Stomach (tissue), 9 donors: ENCODE data around the gene THADA. TPM values are rescaled to one million over a fixed set of nuclear protein-coding genes. Genes with fewer than 3 reads are reported as not detected.

ENCODE experiments used
- DNase-seq, 2 donors: peaks; one replicate each; pipeline versions ENCODE4 v3.0.0 to v3.0.0-alpha.2; 2013 to 2019
- H3K27ac ChIP-seq, 5 donors: fragments of 200-600 bp in 4 of 5; sonication (generic) in 4 of 5; one replicate each; pipeline ENCODE4 v1.5.1; 2013 to 2019; ENCODE audit warnings: mild to moderate bottlenecking in 1 of 5, moderate library complexity in 1 of 5
- H3K27me3 ChIP-seq, 3 donors: fragments of 200-600 bp; sonication (generic); one replicate each; pipeline ENCODE4 v1.5.1; 2017 to 2019; ENCODE audit warnings: mixed run types in 1 of 3
- H3K36me3 ChIP-seq, 4 donors: fragments of 200-600 bp; sonication (generic); 1 replicate in 3 of 4; 2 replicates in 1 of 4; pipeline ENCODE4 v1.5.1; 2016 to 2019
- H3K4me1 ChIP-seq, 4 donors: fragments of 200-600 bp; sonication (generic); one replicate each; pipeline ENCODE4 v1.5.1; 2016 to 2019
- H3K4me3 ChIP-seq, 4 donors: fragments of 200-600 bp; sonication (generic) in 3 of 4; one replicate each; pipeline ENCODE4 v1.5.1; 2016 to 2019; ENCODE audit warnings: mild to moderate bottlenecking in 1 of 4
- H3K9me3 ChIP-seq, 4 donors: fragments of 200-600 bp; sonication (generic); one replicate each; pipeline ENCODE4 v1.5.1; 2016 to 2019
- EP300 ChIP-seq: sonication (generic); formaldehyde crosslinking; IDR thresholded peaks from one replicate; pipeline ENCODE4 v1.6.1; 2017; ENCODE audit warnings: antibody characterized with exemption
- POLR2A ChIP-seq, 4 donors: fragments of 450-650 bp; IDR thresholded peaks; one replicate each; pipeline ENCODE4 v1.6.1; 2016; ENCODE audit warnings: antibody characterized with exemption in 4 of 4, control low read depth in 2 of 4, mild to moderate bottlenecking in 1 of 4, moderate library complexity in 1 of 4
- POLR2AphosphoS5 ChIP-seq, 3 donors: sonication (generic); formaldehyde crosslinking; IDR thresholded peaks; one replicate each; pipeline ENCODE4 v1.6.1; 2016; ENCODE audit warnings: antibody characterized with exemption in 3 of 3
- WGBS, 5 donors: extraction: QIAGEN DNeasy Blood & Tissue Kit in 3 of 5; methylation state at CpG; one replicate each; pipeline versions ENCODE4 v1.1.5 to v1.1.7; 2013 to 2018; 5-methylcytosine and 5-hydroxymethylcytosine counted together
- intact Hi-C: fragments of 100-400 bp; cut with DNase I; formaldehyde crosslinking; loops from one replicate; pipeline ENCODE4 v1.15.1; 2023; ENCODE audit warnings: low total_unique reads
- polyA plus RNA-seq, 3 donors: library from polyadenylated mRNA; stranded (reverse); fragments of 200-250 nt; gene quantifications; one replicate each; pipeline ENCODE4 v1.2.3, GENCODE V29; 2013
- total RNA-seq, 5 donors: library from RNA; depleted of rRNA; stranded (reverse); fragments of >200 nt; gene quantifications; one replicate each; pipeline versions ENCODE4 v1.1.0 to v1.2.3, GENCODE V29; 2014 to 2016
- TF ChIP-seq, protein P1 (sequence below), 7 experiments: fragments of 450-650 bp in 4 of 7; fragments of 200-600 bp in 3 of 7; sonication (generic) in 3 of 7; IDR thresholded peaks; one replicate each; pipeline ENCODE4 v1.5.1; 2016 to 2019; ENCODE audit warnings: antibody characterized with exemption in 7 of 7, control low read depth in 2 of 7, mild to moderate bottlenecking in 1 of 7
- donor health status: healthy with polysubstance abuse.
- donor health status: Bipolar disorder and iron deficiency.
- donor health status: healthy.

The THADA gene
- total and polyA plus RNA-seq, 8 donors, result 8.0 to 109 (median 31.9) TPM

DNA sequence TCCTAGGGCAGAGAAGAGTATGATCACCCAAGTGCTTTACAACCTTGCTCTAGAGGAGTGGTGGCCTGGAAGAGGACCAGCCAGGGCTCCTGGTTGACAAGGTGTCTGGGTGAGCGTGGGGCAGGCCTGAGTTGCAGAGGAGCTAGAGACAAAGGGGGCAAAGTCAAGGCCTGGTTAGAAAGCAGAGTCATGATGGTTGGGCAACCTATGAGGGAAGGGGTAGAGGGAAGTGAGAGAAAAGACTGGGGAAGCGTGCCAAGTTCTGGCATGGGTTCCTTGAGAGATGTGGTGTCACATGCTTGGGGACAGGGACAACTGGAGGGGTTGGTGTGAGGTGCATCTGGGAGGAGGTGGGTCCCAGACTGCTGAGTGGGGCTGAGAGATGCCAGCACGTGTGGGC lies 382.9 kb downstream of the THADA start:
- 75 to 90% (median 84%) methylated on average over 3 of the region's 3 CpGs for WGBS, 5 donors
- Histone ChIP-seq H3K9me3 (no peaks in the 10 kb centered on the region), H3K4me1 (peaks cover 17 to 42% (median 27%) of the 10 kb centered on the region in 4 donors), H3K36me3 (no peaks in the 10 kb centered on the region), H3K27me3 (no peaks in the 10 kb centered on the region), H3K27ac (peak overlapping the region in 4 of 5 donors; percentile 28 to 69 (median 48)), H3K4me3 (no peak overlapping the region)
- intact Hi-C loops, result no loop called here
- DNase-seq, result peak; percentile 52 to 56
- TF ChIP-seq POLR2A (IDR thresholded peaks at IDR 0.05), result no peak

DNA sequence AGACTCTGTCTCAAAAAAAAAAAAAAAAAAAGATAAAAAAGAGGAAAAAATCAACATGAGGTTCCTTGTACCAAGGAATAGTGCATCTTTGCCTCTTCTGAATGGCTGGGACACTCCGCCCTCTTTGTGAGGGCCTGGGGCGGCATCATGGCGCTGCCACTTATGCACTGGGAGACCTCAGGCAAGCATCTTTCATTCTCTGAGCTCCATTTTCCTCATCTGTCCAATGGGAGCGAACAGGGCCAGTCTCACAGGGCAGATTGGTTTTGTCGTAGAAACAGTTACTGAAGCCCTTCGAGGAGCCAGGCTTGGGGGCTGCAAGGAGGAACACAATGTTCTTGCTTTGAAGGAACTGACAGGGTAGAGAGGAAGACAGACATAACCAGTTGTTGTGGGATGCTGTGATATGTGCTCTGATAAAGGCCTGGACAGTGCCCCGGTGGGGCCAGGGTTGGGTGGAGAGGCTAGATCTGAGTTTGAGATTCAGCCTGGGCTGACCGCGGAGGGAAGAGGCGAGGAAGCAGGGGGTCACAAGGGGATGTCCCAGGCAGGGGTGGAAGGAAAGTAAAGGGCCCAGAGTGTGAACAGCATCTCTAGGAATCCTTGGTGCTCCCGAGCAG lies 383.5 kb downstream of the THADA start:
- intact Hi-C loops, result no loop called here
- no peak for DNase-seq
- Histone ChIP-seq H3K4me1 (peaks cover 11 to 36% (median 22%) of the 10 kb centered on the region in 4 donors), H3K36me3 (no peaks in the 10 kb centered on the region), H3K27ac (peak overlapping the region in 4 of 5 donors; percentile 28 to 69 (median 48)), H3K4me3 (no peak overlapping the region), H3K9me3 (no peaks in the 10 kb centered on the region), H3K27me3 (no peaks in the 10 kb centered on the region)
- TF ChIP-seq EP300 (no peak), POLR2AphosphoS5 (IDR thresholded peaks at IDR 0.05) (no peak), POLR2A (IDR thresholded peaks at IDR 0.05) (no peak)
- TF ChIP-seq, protein P1, sequence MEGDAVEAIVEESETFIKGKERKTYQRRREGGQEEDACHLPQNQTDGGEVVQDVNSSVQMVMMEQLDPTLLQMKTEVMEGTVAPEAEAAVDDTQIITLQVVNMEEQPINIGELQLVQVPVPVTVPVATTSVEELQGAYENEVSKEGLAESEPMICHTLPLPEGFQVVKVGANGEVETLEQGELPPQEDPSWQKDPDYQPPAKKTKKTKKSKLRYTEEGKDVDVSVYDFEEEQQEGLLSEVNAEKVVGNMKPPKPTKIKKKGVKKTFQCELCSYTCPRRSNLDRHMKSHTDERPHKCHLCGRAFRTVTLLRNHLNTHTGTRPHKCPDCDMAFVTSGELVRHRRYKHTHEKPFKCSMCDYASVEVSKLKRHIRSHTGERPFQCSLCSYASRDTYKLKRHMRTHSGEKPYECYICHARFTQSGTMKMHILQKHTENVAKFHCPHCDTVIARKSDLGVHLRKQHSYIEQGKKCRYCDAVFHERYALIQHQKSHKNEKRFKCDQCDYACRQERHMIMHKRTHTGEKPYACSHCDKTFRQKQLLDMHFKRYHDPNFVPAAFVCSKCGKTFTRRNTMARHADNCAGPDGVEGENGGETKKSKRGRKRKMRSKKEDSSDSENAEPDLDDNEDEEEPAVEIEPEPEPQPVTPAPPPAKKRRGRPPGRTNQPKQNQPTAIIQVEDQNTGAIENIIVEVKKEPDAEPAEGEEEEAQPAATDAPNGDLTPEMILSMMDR (IDR thresholded peaks at IDR 0.05), result no peak
- WGBS, 5 donors, result 88 to 96% (median 89%) methylated on average over 11 of the region's 11 CpGs

DNA sequence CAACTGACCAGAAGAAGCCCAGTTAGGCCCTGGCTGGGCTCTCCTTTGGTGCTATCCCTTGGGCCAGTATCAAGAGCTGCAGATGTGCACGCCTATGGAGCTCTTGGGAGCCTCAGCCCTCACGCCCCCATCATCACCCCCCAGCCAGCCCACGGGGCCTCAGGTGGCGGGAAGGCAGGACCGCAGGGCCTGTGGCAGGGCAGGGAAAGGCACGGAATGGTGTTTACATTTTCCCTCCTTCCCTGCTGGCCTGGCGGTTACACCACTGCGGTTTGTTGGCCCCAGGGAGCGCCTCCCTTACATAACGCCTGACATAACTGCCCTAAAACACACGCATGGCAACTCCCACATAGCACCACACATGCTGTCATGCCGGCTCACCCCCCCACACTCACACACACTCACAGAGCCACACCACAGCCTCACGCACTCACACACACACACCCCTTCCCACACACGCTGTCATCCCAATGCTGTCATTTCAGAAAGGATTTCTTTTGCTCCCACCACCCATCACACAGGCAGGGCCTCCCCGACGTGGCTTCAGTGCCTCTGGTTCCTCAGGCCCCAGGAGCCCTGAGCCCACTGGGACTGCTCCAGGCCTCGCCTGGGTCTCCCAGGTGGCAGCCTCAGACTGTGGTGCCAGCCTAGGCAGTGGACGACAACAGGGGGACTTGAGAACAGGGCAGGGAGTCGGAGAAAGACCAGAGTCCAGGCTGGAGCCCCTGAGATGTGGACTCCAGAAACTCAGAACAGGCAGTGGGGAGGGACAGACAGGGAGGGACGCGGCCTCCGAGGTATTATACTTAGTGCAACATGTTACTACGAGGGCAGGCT lies 385.2 kb downstream of the THADA start:
- 38 to 64% (median 50%) methylated on average over 13 to 23 of the region's 23 CpGs for WGBS, 5 donors

DNA sequence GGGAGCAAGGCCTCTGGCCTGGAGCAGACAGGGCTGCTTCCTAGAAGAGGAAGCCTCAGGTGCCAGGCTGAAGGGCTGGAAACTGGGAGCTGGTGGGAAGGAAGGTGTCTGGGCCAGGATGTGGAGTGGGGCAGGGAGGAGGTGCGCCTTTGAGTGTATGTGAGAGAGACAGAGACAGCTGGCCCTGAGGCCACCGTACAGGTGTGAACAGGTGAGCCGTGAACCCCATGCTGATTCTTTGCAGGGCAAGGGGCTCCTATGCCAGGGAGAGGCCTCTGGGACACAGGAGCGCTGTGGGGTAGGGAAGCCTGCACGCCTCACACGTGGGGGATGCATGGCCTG lies 385.7 kb downstream of the THADA start:
- Histone ChIP-seq H3K27ac (peak overlapping the region; percentile 33 to 78 (median 65)), H3K4me1 (peaks cover 10 to 26% (median 18%) of the 10 kb centered on the region in 4 donors), H3K27me3 (no peaks in the 10 kb centered on the region), H3K9me3 (no peaks in the 10 kb centered on the region), H3K4me3 (no peak overlapping the region), H3K36me3 (no peaks in the 10 kb centered on the region)
- TF ChIP-seq POLR2A (IDR thresholded peaks at IDR 0.05) (no peak), POLR2AphosphoS5 (IDR thresholded peaks at IDR 0.05) (no peak), EP300 (no peak)
- TF ChIP-seq, protein P1 (IDR thresholded peaks at IDR 0.05), result no peak
- no peak for DNase-seq
- intact Hi-C loops, result no loop called here
- WGBS, 5 donors, result 74 to 85% (median 80%) methylated on average over 3 to 6 of the region's 6 CpGs

More for the DNA sequence above, 385.2 kb downstream of the THADA start:
- Histone ChIP-seq H3K4me1 (peaks cover 10 to 27% (median 19%) of the 10 kb centered on the region in 4 donors), H3K36me3 (no peaks in the 10 kb centered on the region), H3K4me3 (no peak overlapping the region), H3K27me3 (no peaks in the 10 kb centered on the region), H3K9me3 (no peaks in the 10 kb centered on the region), H3K27ac (peak overlapping the region; percentile 33 to 78 (median 65))
- intact Hi-C loops, result no loop called here
- TF ChIP-seq, protein P1 (IDR thresholded peaks at IDR 0.05), result no peak
- peak in 2 of 3 donors; percentile 39 to 72 for TF ChIP-seq POLR2AphosphoS5 (IDR thresholded peaks at IDR 0.05)
- peak; percentile 70 to 92 for DNase-seq
